Sigmoid colon (tissue), 7 donors: ENCODE results near the gene PCGF3. TPM values are rescaled to one million over a fixed set of nuclear protein-coding genes. Genes with fewer than 3 reads are reported as not detected.
A peak's percentile ranks its signal among the peaks of the same experiment; 100 is the strongest.

Experiments used
- DNase-seq: peaks from one replicate; pipeline ENCODE4 v3.0.0-alpha.2; 2019
- H3K27ac ChIP-seq, 4 donors: fragments of 200-600 bp; sonication (generic); one replicate each; pipeline ENCODE4 v1.5.1; 2016 to 2019; ENCODE audit warnings: mild to moderate bottlenecking in 1 of 4
- H3K27me3 ChIP-seq, 3 donors: fragments of 200-600 bp; sonication (generic); one replicate each; pipeline ENCODE4 v1.5.1; 2019; ENCODE audit warnings: mild to moderate bottlenecking in 1 of 3
- H3K36me3 ChIP-seq, 4 donors: fragments of 200-600 bp; sonication (generic); one replicate each; pipeline ENCODE4 v1.5.1; 2016 to 2019
- H3K4me1 ChIP-seq, 4 donors: fragments of 200-600 bp; sonication (generic); one replicate each; pipeline ENCODE4 v1.5.1; 2017 to 2019
- H3K4me3 ChIP-seq, 4 donors: fragments of 200-600 bp; sonication (generic); one replicate each; pipeline ENCODE4 v1.5.1; 2017 to 2019; ENCODE audit warnings: mild to moderate bottlenecking in 2 of 4, moderate library complexity in 1 of 4
- H3K9me3 ChIP-seq, 4 donors: fragments of 200-600 bp in 3 of 4; sonication (generic) in 3 of 4; one replicate each; pipeline versions ENCODE4 v1.5.1 to v1.6.1; 2013 to 2019
- EP300 ChIP-seq, 4 donors: sonication (generic); formaldehyde crosslinking; IDR thresholded peaks; one replicate each; pipeline ENCODE4 v1.6.1; 2017; ENCODE audit warnings: antibody characterized with exemption in 4 of 4
- POLR2A ChIP-seq, 2 donors: fragments of 450-650 bp; IDR thresholded peaks; one replicate each; pipeline ENCODE4 v1.6.1; 2016; ENCODE audit warnings: antibody characterized with exemption in 2 of 2, mild to moderate bottlenecking in 2 of 2, moderate library complexity in 2 of 2
- POLR2AphosphoS5 ChIP-seq, 4 donors: sonication (generic); formaldehyde crosslinking; IDR thresholded peaks; one replicate each; pipeline ENCODE4 v1.6.1; 2017; ENCODE audit warnings: antibody characterized with exemption in 4 of 4
- WGBS, 2 donors: extraction: QIAGEN DNeasy Blood & Tissue Kit; methylation state at CpG; one replicate each; pipeline ENCODE4 v1.1.7; 2013; 5-methylcytosine and 5-hydroxymethylcytosine counted together
- intact Hi-C: fragments of 100-400 bp; cut with DNase I; formaldehyde crosslinking; loops from one replicate; pipeline ENCODE4 v1.15.1; 2023
- polyA plus RNA-seq, 3 donors: library from polyadenylated mRNA; stranded (reverse); fragments of 200-250 nt; gene quantifications; one replicate each; pipeline ENCODE4 v1.2.3, GENCODE V29; 2013
- total RNA-seq, 4 donors: library from RNA; depleted of rRNA; stranded (reverse); fragments of >200 nt; gene quantifications; one replicate each; pipeline ENCODE4 v1.1.0, GENCODE V29; 2016
- TF ChIP-seq, protein P1 (sequence below), 4 experiments: fragments of 450-650 bp in 3 of 4; fragments of 200-600 bp in 1 of 4; IDR thresholded peaks; one replicate each; pipeline ENCODE4 v1.5.1; 2016 to 2019; ENCODE audit warnings: antibody characterized with exemption in 4 of 4, mild to moderate bottlenecking in 3 of 4, moderate library complexity in 2 of 4
- donor health status: healthy with polysubstance abuse.
- donor health status: Bipolar disorder and iron deficiency.
- donor health status: healthy.

PCGF3 gene
- total and polyA plus RNA-seq, 7 donors, result 15.6 to 60.1 (median 29.8) TPM

DNA sequence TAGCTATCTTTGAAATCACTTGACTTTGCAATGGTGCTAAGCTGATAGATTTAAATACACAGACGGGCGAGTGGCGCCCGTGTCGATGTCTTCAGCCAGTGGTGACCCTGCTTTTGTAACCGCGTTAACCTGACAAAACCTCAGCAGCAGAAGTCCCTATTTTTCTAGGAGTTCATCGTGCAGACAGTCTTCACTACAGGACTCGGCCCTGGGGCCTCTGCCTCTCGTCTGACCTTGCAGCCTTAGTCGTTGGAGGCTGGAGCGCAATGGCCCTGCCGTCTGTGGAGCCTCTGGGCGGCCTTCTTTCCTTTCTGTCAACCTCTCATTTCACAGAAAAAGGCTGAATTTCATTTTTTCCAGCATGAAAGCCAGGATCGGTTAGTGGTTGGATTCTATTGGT is 62.4 kb downstream of the PCGF3 start:
- Histone ChIP-seq H3K27me3 (no peaks in the 10 kb centered on the region), H3K27ac (no peak overlapping the region), H3K9me3 (no peaks in the 10 kb centered on the region), H3K36me3 (peaks cover 7 to 89% (median 25%) of the 10 kb centered on the region in 4 donors), H3K4me3 (no peak overlapping the region), H3K4me1 (peaks cover 0 to 22% (median 5%) of the 10 kb centered on the region in 4 donors)
- no peak for DNase-seq
- WGBS, 2 donors, result 95% methylated on average over 15 of the region's 15 CpGs
- intact Hi-C loops, result no loop called here
- TF ChIP-seq POLR2AphosphoS5 (IDR thresholded peaks at IDR 0.05) (no peak), EP300 (IDR thresholded peaks at IDR 0.05) (no peak), POLR2A (IDR thresholded peaks at IDR 0.05) (no peak)

DNA sequence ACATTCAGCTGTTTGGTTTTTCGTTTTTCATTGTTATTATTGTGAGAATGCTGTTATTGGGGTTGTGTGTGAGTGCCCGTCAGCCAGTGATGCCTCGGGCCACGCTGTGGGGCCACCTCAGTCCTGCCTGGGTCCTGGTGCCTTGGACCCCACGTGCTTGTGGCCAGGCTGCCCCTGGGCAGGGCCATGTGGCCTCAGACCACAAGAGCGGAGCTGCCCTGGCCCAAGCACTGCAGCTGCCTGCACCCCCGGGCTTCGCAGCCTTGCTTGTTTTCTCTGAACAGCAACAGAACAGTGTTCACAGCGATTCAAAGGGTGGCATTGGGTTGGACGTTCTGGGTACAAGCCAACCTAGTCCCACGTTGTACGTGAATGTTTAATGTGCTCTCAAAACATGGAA is 63.4 kb downstream of the PCGF3 start:
- Histone ChIP-seq H3K4me3 (no peak overlapping the region), H3K4me1 (peaks cover 0 to 32% (median 14%) of the 10 kb centered on the region in 4 donors), H3K36me3 (peaks cover 7 to 82% (median 22%) of the 10 kb centered on the region in 4 donors), H3K27ac (no peak overlapping the region), H3K9me3 (no peaks in the 10 kb centered on the region), H3K27me3 (no peaks in the 10 kb centered on the region)
- TF ChIP-seq EP300 (IDR thresholded peaks at IDR 0.05) (no peak), POLR2AphosphoS5 (IDR thresholded peaks at IDR 0.05) (no peak), POLR2A (IDR thresholded peaks at IDR 0.05) (no peak)
- TF ChIP-seq, protein P1, sequence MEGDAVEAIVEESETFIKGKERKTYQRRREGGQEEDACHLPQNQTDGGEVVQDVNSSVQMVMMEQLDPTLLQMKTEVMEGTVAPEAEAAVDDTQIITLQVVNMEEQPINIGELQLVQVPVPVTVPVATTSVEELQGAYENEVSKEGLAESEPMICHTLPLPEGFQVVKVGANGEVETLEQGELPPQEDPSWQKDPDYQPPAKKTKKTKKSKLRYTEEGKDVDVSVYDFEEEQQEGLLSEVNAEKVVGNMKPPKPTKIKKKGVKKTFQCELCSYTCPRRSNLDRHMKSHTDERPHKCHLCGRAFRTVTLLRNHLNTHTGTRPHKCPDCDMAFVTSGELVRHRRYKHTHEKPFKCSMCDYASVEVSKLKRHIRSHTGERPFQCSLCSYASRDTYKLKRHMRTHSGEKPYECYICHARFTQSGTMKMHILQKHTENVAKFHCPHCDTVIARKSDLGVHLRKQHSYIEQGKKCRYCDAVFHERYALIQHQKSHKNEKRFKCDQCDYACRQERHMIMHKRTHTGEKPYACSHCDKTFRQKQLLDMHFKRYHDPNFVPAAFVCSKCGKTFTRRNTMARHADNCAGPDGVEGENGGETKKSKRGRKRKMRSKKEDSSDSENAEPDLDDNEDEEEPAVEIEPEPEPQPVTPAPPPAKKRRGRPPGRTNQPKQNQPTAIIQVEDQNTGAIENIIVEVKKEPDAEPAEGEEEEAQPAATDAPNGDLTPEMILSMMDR (IDR thresholded peaks at IDR 0.05), result no peak
- 87 to 92% methylated on average over 12 of the region's 12 CpGs for WGBS, 2 donors
- intact Hi-C loops, result no loop called here
- no peak for DNase-seq

DNA sequence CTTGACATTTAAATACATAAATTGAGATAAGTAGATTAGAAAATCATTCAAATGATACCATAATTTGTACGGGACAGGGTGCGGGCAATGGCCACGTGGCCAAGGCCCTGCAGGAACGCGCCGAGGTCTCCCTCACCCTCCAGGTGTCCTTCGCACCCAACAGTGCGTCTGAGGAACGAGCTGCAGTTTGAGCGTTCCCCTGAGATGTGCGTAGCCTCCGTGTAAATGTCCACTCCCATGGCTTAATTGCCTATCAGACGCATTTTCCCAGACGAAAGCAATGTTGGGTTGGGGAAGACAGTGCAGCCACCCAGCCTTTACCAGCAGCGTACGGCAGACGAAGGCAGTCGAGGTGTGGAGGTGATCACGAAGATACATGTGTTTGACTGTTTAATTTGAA is 63.9 kb downstream of the PCGF3 start:
- Histone ChIP-seq H3K9me3 (no peaks in the 10 kb centered on the region), H3K27me3 (no peaks in the 10 kb centered on the region), H3K4me3 (no peak overlapping the region), H3K27ac (no peak overlapping the region), H3K36me3 (peaks cover 7 to 82% (median 22%) of the 10 kb centered on the region in 4 donors), H3K4me1 (peaks cover 0 to 33% (median 16%) of the 10 kb centered on the region in 4 donors)
- TF ChIP-seq, protein P1 (IDR thresholded peaks at IDR 0.05), result no peak
- no peak for TF ChIP-seq POLR2A (IDR thresholded peaks at IDR 0.05)
- TF ChIP-seq POLR2AphosphoS5 (IDR thresholded peaks at IDR 0.05), result no peak
- TF ChIP-seq EP300 (IDR thresholded peaks at IDR 0.05), result no peak
- intact Hi-C loops, result no loop called here
- no peak for DNase-seq
- WGBS, 2 donors, result 91 to 96% methylated on average over 19 of the region's 19 CpGs

DNA sequence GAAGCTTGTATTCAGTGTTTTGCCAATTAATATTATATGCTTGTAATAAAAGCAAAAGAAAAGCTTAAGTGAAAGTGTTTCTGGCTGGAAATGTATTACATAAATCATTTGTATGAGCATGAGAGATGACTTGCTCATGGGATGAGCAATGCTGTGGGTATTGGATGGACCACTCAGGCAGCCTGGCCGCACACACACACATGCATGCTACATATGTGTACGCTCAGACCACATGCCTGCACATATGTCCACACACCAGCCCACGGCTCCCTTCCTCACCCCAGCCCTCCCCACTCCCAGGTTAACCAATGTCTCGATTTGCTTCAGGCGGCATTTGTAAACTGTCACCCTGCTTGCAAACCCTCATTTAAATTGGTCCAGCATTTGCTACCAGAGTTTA is 64.4 kb downstream of the PCGF3 start:
- H3K4me3 ChIP-seq, result no peak overlapping the region
- intact Hi-C loops, result no loop called here
- no peak overlapping the region for H3K27ac ChIP-seq
- no peak for DNase-seq
- TF ChIP-seq, protein P1 (IDR thresholded peaks at IDR 0.05), result no peak
- TF ChIP-seq POLR2AphosphoS5 (IDR thresholded peaks at IDR 0.05), result no peak
- H3K36me3 ChIP-seq, result peaks cover 7 to 82% (median 20%) of the 10 kb centered on the region in 4 donors
- no peaks in the 10 kb centered on the region for H3K27me3 ChIP-seq
- WGBS, 2 donors, result 94 to 96% methylated on average over 5 of the region's 5 CpGs
- no peaks in the 10 kb centered on the region for H3K9me3 ChIP-seq
- H3K4me1 ChIP-seq, result peaks cover 0 to 36% (median 21%) of the 10 kb centered on the region in 4 donors

DNA sequence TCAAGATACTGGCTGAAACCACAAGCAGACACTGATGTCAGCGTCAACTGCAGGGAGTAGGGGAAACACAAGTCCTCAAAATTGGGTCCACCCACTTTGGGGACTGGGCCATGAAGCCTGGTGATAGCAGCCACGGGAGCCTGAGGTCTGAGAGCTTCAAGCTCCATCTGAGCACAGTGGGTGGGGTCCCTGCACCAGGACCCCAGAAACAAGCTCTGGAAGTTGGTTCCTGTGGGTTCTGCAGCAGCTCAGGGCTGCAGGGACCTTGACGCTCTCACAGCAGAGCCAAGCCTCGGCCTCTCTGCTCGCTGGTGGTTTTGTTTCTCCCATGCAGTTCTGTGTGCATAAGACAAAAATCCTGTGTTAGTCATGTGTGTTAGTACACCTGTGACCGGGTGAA is 65.8 kb downstream of the PCGF3 start:
- H3K4me1 ChIP-seq, result peaks cover 0 to 50% (median 29%) of the 10 kb centered on the region in 4 donors
- no peaks in the 10 kb centered on the region for H3K9me3 ChIP-seq
- no peak for DNase-seq
- H3K4me3 ChIP-seq, result no peak overlapping the region
- WGBS, 2 donors, result 76 to 78% methylated on average over 6 of the region's 6 CpGs
- intact Hi-C loops, result no loop called here
- no peaks in the 10 kb centered on the region for H3K27me3 ChIP-seq
- H3K36me3 ChIP-seq, result peaks cover 9 to 82% (median 14%) of the 10 kb centered on the region in 4 donors
- H3K27ac ChIP-seq, result peak overlapping the region in 3 of 4 donors; percentile 23 to 64 (median 23)
- TF ChIP-seq, protein P1 (IDR thresholded peaks at IDR 0.05), result no peak
- TF ChIP-seq POLR2A (IDR thresholded peaks at IDR 0.05), result no peak
- TF ChIP-seq POLR2AphosphoS5 (IDR thresholded peaks at IDR 0.05), result no peak
- TF ChIP-seq EP300 (IDR thresholded peaks at IDR 0.05), result no peak
